Colonic mucosa (tissue), 4 donors: ENCODE data around the gene DCAF5. TPM values are rescaled to one million over a fixed set of nuclear protein-coding genes. Genes with fewer than 3 reads are reported as not detected.
"Not testable (repeated sequence)": the region's sequence is repeated elsewhere in the genome, so short reads cannot be mapped to it uniquely, and the experiment has no call there.

Experiments
- DNase-seq: peaks from one replicate; pipeline ENCODE4 v3.0.0-alpha.2; 2020
- H3K27ac ChIP-seq: fragments of 200-600 bp; one replicate; pipeline ENCODE4 v1.8.0; 2021
- H3K27me3 ChIP-seq: fragments of 200-600 bp; one replicate; pipeline ENCODE4 v1.8.0; 2021
- H3K36me3 ChIP-seq: fragments of 200-600 bp; one replicate; pipeline ENCODE4 v1.8.0; 2021
- H3K4me1 ChIP-seq: fragments of 200-600 bp; one replicate; pipeline ENCODE4 v1.8.0; 2021; ENCODE audit warnings: mild to moderate bottlenecking
- H3K4me3 ChIP-seq: fragments of 200-600 bp; one replicate; pipeline ENCODE4 v1.8.0; 2021
- H3K9ac ChIP-seq, 2 donors: one replicate each; pipeline ENCODE4 v1.7.0; 2013; ENCODE audit warnings: control low read depth in 2 of 2, low read depth in 2 of 2, low read length in 2 of 2
- H3K9me3 ChIP-seq: fragments of 200-600 bp; one replicate; pipeline ENCODE4 v1.8.0; 2021
- intact Hi-C: fragments of 100-400 bp; cut with DNase I; formaldehyde crosslinking; loops from one replicate; pipeline ENCODE4 v1.14.1; 2022
- total RNA-seq, 2 donors: library from RNA; stranded (reverse); fragmentation: NEBNext Ultra II Directional in 1 of 2; extraction: Animal tissue kit (Norgen Biotek cat#: 25700) in 1 of 2; gene quantifications; one replicate each; pipeline ENCODE4 v1.2.1, GENCODE V29; 2021
- TF ChIP-seq, protein P1 (sequence below): fragments of 200-600 bp; IDR thresholded peaks from one replicate; pipeline ENCODE4 v1.8.0; 2022; ENCODE audit warnings: antibody characterized with exemption, mild to moderate bottlenecking
- donor health status: healthy.
- donor health status: DM: no; HTN: no; CAD: no.
- donor health status: DM: no; HTN: no; CAD: no.

DCAF5 gene
- total RNA-seq, 2 donors from 2014 or later: 29.9 to 41.6 TPM

DNA sequence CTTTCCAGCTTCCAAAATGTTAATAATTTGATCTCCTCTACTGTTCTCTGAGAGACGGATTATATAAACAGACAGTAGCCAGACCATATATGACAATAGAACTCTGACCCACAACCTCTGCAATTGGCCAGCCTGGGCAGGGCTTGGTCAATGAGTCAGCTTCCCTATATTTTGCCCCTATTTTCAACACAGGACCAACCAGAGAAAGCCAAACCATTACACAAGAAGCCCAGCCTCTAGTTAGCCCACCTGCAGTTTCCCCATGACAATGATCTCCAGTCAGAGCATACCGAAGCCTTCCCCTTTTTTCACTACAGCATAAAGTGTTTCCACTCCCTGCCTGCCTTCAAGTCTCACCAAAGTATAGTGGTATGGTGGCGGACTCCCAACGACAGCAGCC, 30.8 kb upstream of the DCAF5 start:
- no peaks in the 10 kb centered on the region for H3K36me3 ChIP-seq
- H3K27ac ChIP-seq: no peak overlapping the region
- intact Hi-C loops: no loop called here
- no peak overlapping the region for H3K4me3 ChIP-seq
- H3K27me3 ChIP-seq: no peaks in the 10 kb centered on the region
- TF ChIP-seq, protein P1, sequence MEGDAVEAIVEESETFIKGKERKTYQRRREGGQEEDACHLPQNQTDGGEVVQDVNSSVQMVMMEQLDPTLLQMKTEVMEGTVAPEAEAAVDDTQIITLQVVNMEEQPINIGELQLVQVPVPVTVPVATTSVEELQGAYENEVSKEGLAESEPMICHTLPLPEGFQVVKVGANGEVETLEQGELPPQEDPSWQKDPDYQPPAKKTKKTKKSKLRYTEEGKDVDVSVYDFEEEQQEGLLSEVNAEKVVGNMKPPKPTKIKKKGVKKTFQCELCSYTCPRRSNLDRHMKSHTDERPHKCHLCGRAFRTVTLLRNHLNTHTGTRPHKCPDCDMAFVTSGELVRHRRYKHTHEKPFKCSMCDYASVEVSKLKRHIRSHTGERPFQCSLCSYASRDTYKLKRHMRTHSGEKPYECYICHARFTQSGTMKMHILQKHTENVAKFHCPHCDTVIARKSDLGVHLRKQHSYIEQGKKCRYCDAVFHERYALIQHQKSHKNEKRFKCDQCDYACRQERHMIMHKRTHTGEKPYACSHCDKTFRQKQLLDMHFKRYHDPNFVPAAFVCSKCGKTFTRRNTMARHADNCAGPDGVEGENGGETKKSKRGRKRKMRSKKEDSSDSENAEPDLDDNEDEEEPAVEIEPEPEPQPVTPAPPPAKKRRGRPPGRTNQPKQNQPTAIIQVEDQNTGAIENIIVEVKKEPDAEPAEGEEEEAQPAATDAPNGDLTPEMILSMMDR: no peak
- no peak overlapping the region for H3K9ac ChIP-seq
- no peaks in the 10 kb centered on the region for H3K9me3 ChIP-seq
- no peaks in the 10 kb centered on the region for H3K4me1 ChIP-seq
- no peak for DNase-seq

DNA sequence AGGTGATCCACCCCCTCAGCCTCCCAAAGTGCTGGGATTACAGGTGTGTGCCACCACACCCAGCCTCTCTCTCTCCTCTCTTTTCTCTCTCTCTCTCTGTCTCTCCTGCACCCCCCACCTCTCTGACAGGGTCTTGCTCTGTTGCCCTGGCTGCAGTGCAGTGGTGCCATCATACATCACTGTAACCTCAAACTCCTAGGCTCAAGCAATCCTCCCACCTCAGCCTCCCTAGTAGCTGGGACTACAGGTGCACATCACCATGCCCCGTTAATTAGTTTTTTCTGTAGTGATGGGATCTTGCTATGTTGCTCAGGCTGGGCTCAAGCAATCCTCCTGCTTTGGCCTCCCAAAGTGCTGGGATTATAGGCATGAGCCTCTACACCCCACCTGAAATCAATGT, 29.7 kb upstream of the DCAF5 start:
- H3K4me3 ChIP-seq, DNase-seq, H3K27ac ChIP-seq, H3K36me3 ChIP-seq, H3K27me3 ChIP-seq, H3K4me1 ChIP-seq, intact Hi-C loops, H3K9ac ChIP-seq, H3K9me3 ChIP-seq: not testable (repeated sequence)

DNA sequence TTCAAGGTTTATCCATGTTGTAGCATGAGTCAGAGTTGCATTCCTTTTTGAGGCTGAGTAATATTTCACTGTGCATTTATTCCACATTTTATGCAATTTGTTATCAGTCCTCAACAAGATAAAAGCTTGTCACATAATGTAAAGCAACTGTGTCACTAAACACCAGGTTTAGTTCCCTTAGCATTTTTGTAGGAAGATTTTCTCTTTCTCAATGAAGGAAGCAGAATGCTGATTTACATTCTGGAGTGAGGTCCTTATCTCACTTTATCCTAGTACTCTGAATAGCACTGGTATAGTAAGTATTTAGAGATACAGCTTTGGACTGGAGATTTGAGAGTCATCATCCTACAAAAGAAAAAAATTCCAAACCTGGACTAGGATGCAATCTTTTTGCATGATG, 28.6 kb upstream of the DCAF5 start:
- Histone ChIP-seq H3K4me3 (no peak overlapping the region), H3K9me3 (no peaks in the 10 kb centered on the region), H3K27me3 (no peaks in the 10 kb centered on the region), H3K36me3 (no peaks in the 10 kb centered on the region), H3K4me1 (no peaks in the 10 kb centered on the region), H3K9ac (no peak overlapping the region), H3K27ac (no peak overlapping the region)
- intact Hi-C loops: no loop called here
- DNase-seq: no peak
- TF ChIP-seq, protein P1: no peak

DNA sequence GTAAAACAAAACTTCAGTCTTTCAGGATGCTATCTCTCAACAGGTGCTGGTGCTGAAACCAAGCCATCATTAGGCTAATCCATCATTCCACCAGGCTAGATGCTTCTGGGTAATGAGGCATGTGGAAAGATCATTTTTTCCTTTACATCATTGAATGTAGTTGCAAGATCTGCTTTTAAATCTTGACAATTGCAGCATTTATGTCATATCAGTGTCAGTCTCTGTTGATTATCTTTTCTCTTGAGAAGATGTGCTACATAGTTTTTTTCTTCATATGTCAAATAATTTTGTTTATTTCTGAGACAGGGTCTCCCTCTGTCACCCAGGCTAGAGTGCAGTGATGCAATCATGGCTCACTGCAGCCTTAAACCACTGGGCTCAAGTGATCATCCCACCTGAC, 22.2 kb upstream of the DCAF5 start:
- Histone ChIP-seq H3K9ac (no peak overlapping the region), H3K27ac (no peak overlapping the region), H3K9me3 (no peaks in the 10 kb centered on the region), H3K27me3 (no peaks in the 10 kb centered on the region), H3K4me3 (no peak overlapping the region), H3K4me1 (no peaks in the 10 kb centered on the region), H3K36me3 (no peaks in the 10 kb centered on the region)
- TF ChIP-seq, protein P1: no peak
- intact Hi-C loops: no loop called here
- DNase-seq: no peak

DNA sequence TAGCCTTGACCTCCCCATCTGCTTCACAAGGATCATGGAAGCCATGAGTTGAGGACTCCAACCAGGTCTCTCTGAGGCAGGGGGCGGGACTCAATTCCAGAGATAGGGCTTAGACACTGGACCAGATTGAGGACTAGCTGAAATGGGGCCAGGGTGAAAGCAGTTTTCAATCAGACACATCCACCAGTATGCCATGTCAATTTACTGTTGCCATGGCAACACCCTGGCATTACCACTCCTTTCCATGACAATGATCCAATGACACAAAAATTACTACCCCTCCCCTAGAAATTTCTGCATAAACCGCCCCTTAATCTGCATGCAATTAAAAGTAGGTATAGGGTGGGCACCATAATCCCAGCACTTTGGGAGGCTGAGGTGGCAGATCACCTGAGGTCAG, 18.6 kb upstream of the DCAF5 start:
- no peak for DNase-seq
- intact Hi-C loops: no loop called here

DNA sequence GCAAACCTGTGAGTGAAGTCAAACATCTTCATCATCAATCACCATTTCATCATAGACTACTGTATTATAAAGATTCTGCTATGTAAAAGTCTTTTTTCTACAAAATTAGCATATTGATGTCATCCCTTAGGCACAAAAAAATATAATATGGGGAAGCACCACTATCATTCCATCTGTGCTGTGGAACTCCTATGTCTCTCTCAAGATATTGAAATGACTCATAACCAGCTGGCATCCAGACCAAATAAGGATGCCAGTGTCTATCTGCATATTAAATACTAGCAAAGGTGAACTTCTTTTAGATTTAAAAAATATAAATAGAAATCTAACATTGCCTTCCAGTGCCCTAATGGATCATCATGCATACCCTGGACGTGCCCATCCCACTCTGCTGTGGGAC, 17.9 kb upstream of the DCAF5 start:
- H3K4me1 ChIP-seq: no peaks in the 10 kb centered on the region
- intact Hi-C loops: no loop called here
- no peak for DNase-seq
- no peaks in the 10 kb centered on the region for H3K9me3 ChIP-seq
- TF ChIP-seq, protein P1: no peak
- no peaks in the 10 kb centered on the region for H3K27me3 ChIP-seq
- H3K9ac ChIP-seq: no peak overlapping the region
- H3K4me3 ChIP-seq: no peak overlapping the region
- H3K36me3 ChIP-seq: no peaks in the 10 kb centered on the region
- H3K27ac ChIP-seq: no peak overlapping the region

More for the DNA sequence above, 18.6 kb upstream of the DCAF5 start:
- H3K27me3 ChIP-seq: no peaks in the 10 kb centered on the region
- no peaks in the 10 kb centered on the region for H3K36me3 ChIP-seq
- H3K9me3 ChIP-seq: no peaks in the 10 kb centered on the region
- no peak overlapping the region for H3K27ac ChIP-seq
- TF ChIP-seq, protein P1: no peak
- H3K9ac ChIP-seq: no peak overlapping the region
- no peaks in the 10 kb centered on the region for H3K4me1 ChIP-seq
- no peak overlapping the region for H3K4me3 ChIP-seq

DNA sequence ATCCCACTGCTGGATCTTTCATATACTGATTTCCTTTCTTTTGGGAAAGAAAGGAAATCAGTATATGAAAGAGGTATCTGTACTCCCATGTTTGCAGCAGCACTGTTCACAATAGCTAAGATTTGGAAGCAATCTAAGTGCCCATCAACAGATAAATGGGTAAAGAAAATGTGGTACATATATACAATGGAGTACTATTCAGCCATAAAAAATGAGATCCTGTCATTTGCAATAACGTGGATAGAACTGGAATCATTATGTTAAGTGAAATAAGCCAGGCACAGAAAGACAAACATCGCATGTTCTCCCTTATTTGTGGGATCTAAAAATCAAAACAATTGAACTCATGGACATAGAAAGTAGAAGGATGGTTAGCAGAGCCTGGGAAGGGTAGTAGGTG, 12.9 kb upstream of the DCAF5 start:
- H3K27ac ChIP-seq, H3K9me3 ChIP-seq, H3K4me1 ChIP-seq, H3K36me3 ChIP-seq, H3K9ac ChIP-seq, H3K27me3 ChIP-seq, intact Hi-C loops, DNase-seq, H3K4me3 ChIP-seq: not testable (repeated sequence)
